Endothelial cell of umbilical vein (primary cell): Measurements from ENCODE around the gene EFHC1. TPM values are rescaled to one million over a fixed set of nuclear protein-coding genes. Genes with fewer than 3 reads are reported as not detected.
A peak's percentile ranks its signal among the peaks of the same experiment; 100 is the strongest.

ENCODE experiments used
- BruUV-seq: library from RNA; stranded (reverse); fragments of 400-500 nt; replicated peaks from 2 replicates; lab custom pipeline; 2021; lab: Mats Ljungman, UMichigan
- CTCF ChIA-PET: fragments of 300-600, 350-600 bp; sonication (Branson Sonifier 250); formaldehyde crosslinking; loops from one replicate; lab custom pipeline; 2021; ENCODE audit warnings: antibody characterized with exemption, inconsistent platforms; lab: Charles Lee
- POLR2A ChIA-PET: fragments of 300-600, 350-600 bp; sonication (Branson Sonifier 250); formaldehyde crosslinking; loops from one replicate; lab custom pipeline; 2021; ENCODE audit warnings: antibody characterized with exemption, inconsistent platforms; lab: Charles Lee
- DNase-seq: peaks from one replicate; pipeline ENCODE4 v3.0.0-alpha.2; 2011; ENCODE audit warnings: low read depth, low spot score
- FAIRE-seq: peaks from 2 replicates; lab custom pipeline; 2011; peaks lifted over from hg19 to GRCh38; lab: Jason Lieb, UNC
- H2AFZ ChIP-seq: 2 replicates; pipeline ENCODE4 v1.6.0; 2012; ENCODE audit warnings: low read depth, low read length, control low read depth, inconsistent platforms
- H3K27ac ChIP-seq: 2 replicates; pipeline ENCODE4 v1.5.1; 2011; ENCODE audit warnings: low read depth, mild to moderate bottlenecking, control low read depth, low read length, moderate library complexity; ENCODE audit not compliant: insufficient read depth
- H3K27me3 ChIP-seq, 2 experiments: 2 replicates each; pipeline versions ENCODE4 v1.6.0 to v1.6.1; 2011; ENCODE audit warnings: low read length in 2 of 2, mixed read lengths in 1 of 2; ENCODE audit not compliant: control insufficient read depth in 2 of 2, insufficient read depth in 2 of 2
- H3K36me3 ChIP-seq, 2 experiments: 2 replicates in 1 of 2; 3 replicates in 1 of 2; pipeline ENCODE4 v1.5.1; 2011; ENCODE audit warnings: low read length in 2 of 2, mild to moderate bottlenecking in 1 of 2, moderate library complexity in 1 of 2; ENCODE audit not compliant: control insufficient read depth in 2 of 2, insufficient read depth in 2 of 2; ENCODE audit errors: extremely low read depth in 1 of 2
- H3K4me1 ChIP-seq: 3 replicates; pipeline ENCODE4 v1.5.1; 2011; ENCODE audit warnings: mild to moderate bottlenecking, low read length; ENCODE audit not compliant: control insufficient read depth, insufficient read depth; ENCODE audit errors: extremely low read depth
- H3K4me2 ChIP-seq: 2 replicates; pipeline ENCODE4 v1.6.1; 2011; ENCODE audit warnings: low read length, control low read depth, mixed read lengths; ENCODE audit not compliant: insufficient read depth
- H3K4me3 ChIP-seq, 3 experiments: fragments of 200-600 bp in 1 of 3; sonication (generic), shearing (Covaris generic) in 1 of 3; replicated peaks in 1 of 3; 2 replicates each; pipeline ENCODE4 v1.5.1; 2011 to 2016; ENCODE audit warnings: control low read depth in 3 of 3, low read length in 3 of 3, mild to moderate bottlenecking in 2 of 3, inconsistent platforms in 1 of 3, low read depth in 1 of 3, moderate library complexity in 1 of 3; ENCODE audit not compliant: insufficient read depth in 1 of 3
- H3K79me2 ChIP-seq: 2 replicates; pipeline ENCODE4 v1.6.0; 2012; ENCODE audit warnings: low read length, inconsistent platforms; ENCODE audit not compliant: control insufficient read depth, insufficient read depth
- H3K9ac ChIP-seq: replicated peaks from 2 replicates; pipeline ENCODE3; 2011; ENCODE audit warnings: low read length, control low read depth; ENCODE audit not compliant: insufficient read depth; ENCODE audit errors: extremely low read depth
- H3K9me1 ChIP-seq: replicated peaks from 3 replicates; pipeline ENCODE4 v1.6.0; 2011; ENCODE audit warnings: mild to moderate bottlenecking, low read length; ENCODE audit not compliant: control insufficient read depth, insufficient read depth; ENCODE audit errors: extremely low read depth
- H3K9me3 ChIP-seq: replicated peaks from 2 replicates; pipeline ENCODE4 v1.5.1; 2012; ENCODE audit warnings: low read length, inconsistent platforms; ENCODE audit not compliant: control insufficient read depth, insufficient read depth
- H4K20me1 ChIP-seq: replicated peaks from 2 replicates; pipeline ENCODE3; 2011; ENCODE audit warnings: mild to moderate bottlenecking, low read length; ENCODE audit not compliant: control insufficient read depth, insufficient read depth; ENCODE audit errors: extremely low read depth
- EZH2 ChIP-seq: IDR thresholded peaks from 2 replicates; pipeline ENCODE4 v1.6.1; 2012; ENCODE audit warnings: borderline replicate concordance, low read depth, mild to moderate bottlenecking, moderate library complexity, low read length, inconsistent platforms; ENCODE audit not compliant: severe bottlenecking
- FOS ChIP-seq: IDR thresholded peaks from 2 replicates; pipeline ENCODE4 v1.6.1; 2011; ENCODE audit warnings: mild to moderate bottlenecking, low read length, moderate library complexity, borderline replicate concordance; ENCODE audit not compliant: insufficient read depth
- GATA2 ChIP-seq: IDR thresholded peaks from 2 replicates; pipeline ENCODE4 v1.7.0; 2011; ENCODE audit warnings: low read depth, mild to moderate bottlenecking, moderate library complexity, mixed read lengths, low read length; ENCODE audit not compliant: insufficient read length, insufficient read depth
- JUN ChIP-seq: IDR thresholded peaks from 2 replicates; pipeline ENCODE4 v1.6.1; 2011; ENCODE audit warnings: borderline replicate concordance, low read depth; ENCODE audit not compliant: insufficient read length, insufficient read depth
- MYC ChIP-seq: IDR thresholded peaks from one replicate; pipeline ENCODE4 v1.6.1; 2011; ENCODE audit warnings: mild to moderate bottlenecking, low read depth, low read length
- POLR2A ChIP-seq: IDR thresholded peaks from 2 replicates; pipeline ENCODE4 v1.6.1; 2012; ENCODE audit warnings: low read depth, mild to moderate bottlenecking, control low read depth, low read length
- POLR2AphosphoS5 ChIP-seq: IDR thresholded peaks from 2 replicates; pipeline ENCODE4 v1.6.1; 2012; ENCODE audit warnings: low read depth, mild to moderate bottlenecking, control low read depth, low read length, moderate library complexity; ENCODE audit not compliant: insufficient read depth
- dilution Hi-C: fragments of 300-500 bp; cut with MboI; formaldehyde crosslinking; loops from one replicate; pipeline ENCODE4 v1.15.0; 2019; ENCODE audit warnings: low sequenced_read_pairs; ENCODE audit not compliant: extremely low pct_ligation_motif_present
- intact Hi-C: fragments of 100-400 bp; cut with micrococcal nuclease; formaldehyde crosslinking; loops from one replicate; pipeline ENCODE4 v1.10.0; 2022
- polyA plus RNA-seq, 4 experiments: library from polyadenylated mRNA; depleted of rRNA in 3 of 4; stranded (reverse) in 3 of 4; unstranded in 1 of 4; fragments of >200 nt; gene quantifications; 2 replicates each; pipeline versions ENCODE4 v1.2.1 to v1.2.3, GENCODE V29; 2011 to 2012; ENCODE audit warnings: missing spikeins in 1 of 4
- total RNA-seq: library from RNA; stranded (reverse); gene quantifications from 2 replicates; pipeline ENCODE4 v1.2.3, GENCODE V29; 2021
- TF ChIP-seq, protein P1 (sequence below): IDR thresholded peaks from 2 replicates; pipeline ENCODE4 v1.6.1; 2011; ENCODE audit not compliant: insufficient read depth, insufficient read length
- TF ChIP-seq, protein P2 (sequence below), 2 donors: IDR thresholded peaks; 1 replicate in 1 of 2; 2 replicates in 1 of 2; pipeline ENCODE4 v1.5.1; 2011; ENCODE audit warnings: low read length in 2 of 2, mild to moderate bottlenecking in 2 of 2, moderate library complexity in 2 of 2, control low read depth in 1 of 2, inconsistent platforms in 1 of 2, low read depth in 1 of 2; ENCODE audit not compliant: insufficient read depth in 1 of 2; ENCODE audit errors: extremely low read depth in 1 of 2

Gene EFHC1
- total and polyA plus RNA-seq, 2 donors (not counting 3 experiments of a cell fraction or from before 2014, with no cell fraction given): 14.6 to 17.6 TPM

DNA sequence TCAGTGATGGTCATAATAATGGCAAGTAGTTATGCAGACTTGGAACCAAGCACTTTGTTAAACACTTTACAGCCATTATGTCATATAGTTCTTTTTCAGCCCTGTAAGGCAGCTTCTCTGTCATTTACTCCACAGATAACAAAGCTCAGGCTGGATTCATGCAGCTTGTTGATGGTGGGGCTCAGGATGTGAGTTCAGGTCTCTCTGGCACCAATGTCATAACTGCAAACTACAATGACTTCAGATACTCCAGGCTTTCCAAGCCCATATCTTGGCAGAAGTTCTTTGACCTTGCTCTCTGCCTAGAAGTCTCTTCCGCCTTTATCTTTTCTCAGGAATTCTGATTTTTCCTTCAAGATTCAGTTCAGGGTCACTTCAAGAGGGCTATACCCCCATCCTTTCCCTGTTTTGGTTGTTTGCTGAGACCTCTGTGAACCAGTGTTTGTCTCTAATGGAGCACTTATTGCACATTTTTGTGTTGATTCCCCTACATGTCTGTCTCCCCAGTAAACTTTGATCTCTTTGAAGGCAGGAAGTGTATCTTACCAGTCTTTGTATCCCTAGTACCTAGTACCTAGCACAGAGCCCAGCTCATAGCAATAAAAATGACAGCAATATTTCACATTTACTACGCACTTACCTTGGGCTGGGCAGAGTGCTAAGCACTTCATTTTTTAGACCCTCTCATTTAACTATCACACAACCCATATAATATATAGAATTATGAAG is 19.7 kb upstream of the EFHC1 start:
- FAIRE-seq (peak; percentile 8), DNase-seq (no peak)
- no peaks in the 10 kb centered on the region for H3K4me1 ChIP-seq
- TF ChIP-seq POLR2A: no peak
- H2AFZ ChIP-seq: no peak overlapping the region
- H4K20me1 ChIP-seq: no peaks in the 10 kb centered on the region
- H3K4me3 ChIP-seq: no peak overlapping the region
- H3K27me3 ChIP-seq: no peaks in the 10 kb centered on the region
- H3K9me1 ChIP-seq: no peaks in the 10 kb centered on the region
- H3K79me2 ChIP-seq: no peaks in the 10 kb centered on the region
- intact Hi-C loops (loop anchor here (1.0 kb wide), 1 partner anchor 237 kb away; no protein-coding TSS in a partner anchor), dilution Hi-C loops (loop anchor here (25.0 kb wide), 1 partner anchor 137 kb away; no protein-coding TSS in a partner anchor)
- H3K36me3 ChIP-seq: peaks cover 0 to 4% of the 10 kb centered on the region in 2 experiments
- H3K9me3 ChIP-seq: no peaks in the 10 kb centered on the region
- CTCF ChIA-PET: interaction anchor here (0.6 to 4.0 kb wide), 36 partner anchors 9 to 337 kb away, joined by 3 to 104 read pairs (median 4); partner anchors contain the start of genes MCM3 and PAQR8
- H3K4me2 ChIP-seq: no peak overlapping the region
- POLR2A ChIA-PET: interaction anchor here (1.3 kb wide), 1 partner anchor 38 kb away, joined by 3 read pairs; the partner anchor contains the start of gene PAQR8
- H3K9ac ChIP-seq: no peak overlapping the region
- H3K27ac ChIP-seq: no peak overlapping the region
- BruUV-seq: no TSS peak

- H3K27me3 ChIP-seq: no peaks in the 10 kb centered on the region
- FAIRE-seq: no peak
- CTCF ChIA-PET: interaction anchor here (0.9 to 4.0 kb wide), 2 partner anchors 117 to 260 kb away, joined by 3 to 104 read pairs; partner anchors contain the start of gene MCM3
Observed at GRCh38 chr6:52403086-52403485, 17.1 kb upstream of the EFHC1 start.

More at GRCh38 chr6:52403086-52403485, 17.1 kb upstream of the EFHC1 start:
- POLR2A ChIA-PET: no interaction called here
- Histone ChIP-seq H3K4me3 (no peak overlapping the region), H4K20me1 (no peaks in the 10 kb centered on the region), H3K36me3 (peaks cover 0 to 4% of the 10 kb centered on the region in 2 experiments), H2AFZ (no peak overlapping the region), H3K4me1 (no peaks in the 10 kb centered on the region), H3K79me2 (no peaks in the 10 kb centered on the region), H3K9me1 (no peaks in the 10 kb centered on the region), H3K4me2 (no peak overlapping the region), H3K9ac (no peak overlapping the region), H3K27ac (no peak overlapping the region), H3K9me3 (no peaks in the 10 kb centered on the region)
- DNase-seq: no peak
- intact Hi-C loops: no loop called here
- TF ChIP-seq EZH2: no peak
- no peak for TF ChIP-seq GATA2
- TF ChIP-seq, protein P1, sequence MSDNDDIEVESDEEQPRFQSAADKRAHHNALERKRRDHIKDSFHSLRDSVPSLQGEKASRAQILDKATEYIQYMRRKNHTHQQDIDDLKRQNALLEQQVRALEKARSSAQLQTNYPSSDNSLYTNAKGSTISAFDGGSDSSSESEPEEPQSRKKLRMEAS: no peak
- no peak for TF ChIP-seq JUN
- TF ChIP-seq FOS: no peak
- no peak for TF ChIP-seq MYC
- no peak for TF ChIP-seq POLR2AphosphoS5
- TF ChIP-seq POLR2A: no peak
- TF ChIP-seq, protein P2, sequence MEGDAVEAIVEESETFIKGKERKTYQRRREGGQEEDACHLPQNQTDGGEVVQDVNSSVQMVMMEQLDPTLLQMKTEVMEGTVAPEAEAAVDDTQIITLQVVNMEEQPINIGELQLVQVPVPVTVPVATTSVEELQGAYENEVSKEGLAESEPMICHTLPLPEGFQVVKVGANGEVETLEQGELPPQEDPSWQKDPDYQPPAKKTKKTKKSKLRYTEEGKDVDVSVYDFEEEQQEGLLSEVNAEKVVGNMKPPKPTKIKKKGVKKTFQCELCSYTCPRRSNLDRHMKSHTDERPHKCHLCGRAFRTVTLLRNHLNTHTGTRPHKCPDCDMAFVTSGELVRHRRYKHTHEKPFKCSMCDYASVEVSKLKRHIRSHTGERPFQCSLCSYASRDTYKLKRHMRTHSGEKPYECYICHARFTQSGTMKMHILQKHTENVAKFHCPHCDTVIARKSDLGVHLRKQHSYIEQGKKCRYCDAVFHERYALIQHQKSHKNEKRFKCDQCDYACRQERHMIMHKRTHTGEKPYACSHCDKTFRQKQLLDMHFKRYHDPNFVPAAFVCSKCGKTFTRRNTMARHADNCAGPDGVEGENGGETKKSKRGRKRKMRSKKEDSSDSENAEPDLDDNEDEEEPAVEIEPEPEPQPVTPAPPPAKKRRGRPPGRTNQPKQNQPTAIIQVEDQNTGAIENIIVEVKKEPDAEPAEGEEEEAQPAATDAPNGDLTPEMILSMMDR (IDR thresholded peaks at IDR 0.05; ENCODE audit: extremely low read depth in 1 of 2, insufficient read depth in 1 of 2, low read depth in 1 of 2, low read length in 2 of 2): no peak
- no TSS peak for BruUV-seq
- dilution Hi-C loops: loop anchor here (25.0 kb wide), 1 partner anchor 134 kb away; no protein-coding TSS in a partner anchor
